ENCODE results near the gene ZNF296. TPM values are rescaled to one million over a fixed set of nuclear protein-coding genes. Genes with fewer than 3 reads are reported as not detected.

Gene ZNF296
- total RNA-seq, 1 experiment from 2014 or later, result 9.2 TPM

DNA sequence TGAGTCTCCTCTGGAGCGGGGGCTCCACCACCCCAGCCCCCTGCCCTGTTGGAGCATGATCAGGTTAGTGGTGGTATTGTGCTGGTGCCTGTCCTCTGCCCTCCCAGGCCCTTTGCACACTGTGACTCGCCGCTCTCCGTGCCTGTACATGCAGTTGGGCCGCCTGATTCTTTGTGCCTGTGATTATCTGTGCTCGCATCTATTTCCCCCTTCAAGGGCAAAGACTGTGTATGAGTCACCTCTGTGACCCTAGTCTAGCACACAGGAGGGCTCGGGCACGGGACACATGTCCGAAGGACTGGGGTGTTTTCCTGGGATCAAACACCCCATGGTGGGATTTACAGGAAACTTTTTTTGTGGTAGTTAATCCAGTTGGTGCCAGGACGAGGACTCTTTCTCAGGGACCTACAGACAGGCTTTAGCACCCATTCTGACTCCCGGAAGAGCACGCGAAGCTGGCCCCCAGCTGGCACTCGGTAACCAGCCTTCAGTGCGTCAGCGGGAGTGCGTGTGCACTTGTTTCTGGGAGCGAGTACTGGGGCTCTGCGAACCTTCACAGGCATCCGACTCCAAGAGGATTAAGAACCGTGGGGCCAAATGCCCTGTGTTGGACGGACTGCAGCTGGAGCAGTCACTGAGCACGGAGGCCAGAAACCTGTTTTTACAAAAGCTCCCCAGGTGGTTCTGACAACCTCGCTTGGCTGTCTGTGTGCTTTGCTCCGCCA is 23.4 kb upstream of the ZNF296 start:
- no peak for ATAC-seq

More for the DNA sequence above, 23.4 kb upstream of the ZNF296 start:
- H3K4me3 ChIP-seq (replicated peaks in 1 of 2; ENCODE audit: low read depth in 1 of 2, low read length in 2 of 2), result no peak overlapping the region
- no TSS peak for BruUV-seq (replicated peaks)
- H3K36me3 ChIP-seq (ENCODE audit: control insufficient read depth in 1 of 2, insufficient read depth in 2 of 2, low read length in 2 of 2), result no peaks in the 10 kb centered on the region
- H3K27me3 ChIP-seq (ENCODE audit: insufficient read depth, low read length), result no peaks in the 10 kb centered on the region
- no peaks in the 10 kb centered on the region for H3K9me2 ChIP-seq (ENCODE audit: insufficient read depth)
- peaks cover 98% of the 10 kb centered on the region for H3K79me2 ChIP-seq (ENCODE audit: insufficient read depth, low read length)
- RAD21 ChIA-PET (ENCODE audit: low non-redundant PET in 1 of 2, low total read pairs in 2 of 2, uncharacterized antibody in 2 of 2, unreplicated experiment in 2 of 2), result no interaction called here
- CTCF ChIA-PET, result no interaction called here
- no peak overlapping the region for H3K4me2 ChIP-seq (ENCODE audit: low read length)
- TF ChIP-seq ZNF274 (IDR thresholded peaks at IDR 0.05; ENCODE audit: low read depth, low read length), result no peak
- no peak for TF ChIP-seq POLR2AphosphoS5 (IDR thresholded peaks at IDR 0.05; ENCODE audit: low read depth, low read length)
- TF ChIP-seq ELF1 (IDR thresholded peaks at IDR 0.05; ENCODE audit: borderline replicate concordance, low read depth), result no peak
- TF ChIP-seq CBX3 (IDR thresholded peaks at IDR 0.05; ENCODE audit: low read depth), result no peak
- TF ChIP-seq POLR2A (IDR thresholded peaks at IDR 0.05; ENCODE audit: borderline replicate concordance, extremely low read depth, insufficient read depth, insufficient read length), result no peak
- no peak for TF ChIP-seq YY1 (IDR thresholded peaks at IDR 0.05; ENCODE audit: extremely low read depth, insufficient replicate concordance, low read depth, low read length)
- TF ChIP-seq CTCF (IDR thresholded peaks at IDR 0.05 in 2 of 3, conservative IDR thresholded peaks at IDR 0.05 in 1 of 3; ENCODE audit: borderline replicate concordance in 1 of 3, insufficient read depth in 1 of 3, low read depth in 2 of 3, low read length in 2 of 3), result no peak
- no peak for TF ChIP-seq ATF3 (IDR thresholded peaks at IDR 0.05)
- TF ChIP-seq SRF (IDR thresholded peaks at IDR 0.05; ENCODE audit: low read depth), result no peak
- H3K9me3 ChIP-seq (ENCODE audit: control insufficient read depth in 1 of 2, insufficient read depth in 1 of 2, low read depth in 1 of 2, low read length in 2 of 2), result no peaks in the 10 kb centered on the region
- H4K20me1 ChIP-seq (ENCODE audit: insufficient read depth), result no peaks in the 10 kb centered on the region; the same call in 1 of the 2 replicates
- intact Hi-C loops (cut with micrococcal nuclease), result loop anchor here (10.0 kb wide), 2 partner anchors 75 to 675 kb away; partner anchors contain the start of genes BLOC1S3 and TRAPPC6A
- H3K4me1 ChIP-seq (ENCODE audit: control insufficient read depth in 1 of 2, insufficient read depth in 2 of 2, low read length in 2 of 2), result peaks cover 4 to 28% of the 10 kb centered on the region in 2 experiments; a peak in 3 of 4 replicates
- H3K9ac ChIP-seq (ENCODE audit: low read length), result no peak overlapping the region
- no peak overlapping the region for H3K27ac ChIP-seq (ENCODE audit: low read depth, low read length)
- POLR2A ChIA-PET, result no interaction called here
- H2AFZ ChIP-seq (ENCODE audit: low read depth, low read length, poor library complexity, severe bottlenecking), result no peak overlapping the region
- no peak for DNase-seq (ENCODE audit: low read depth, low spot score)

All from HCT116 (cell line).